Measurements from ENCODE around the gene RPL38. TPM values are rescaled to one million over a fixed set of nuclear protein-coding genes. Genes with fewer than 3 reads are reported as not detected.

The RPL38 gene
- total and polyA plus RNA-seq, 2 experiments from 2014 or later = 286 to 5,312 TPM

DNA sequence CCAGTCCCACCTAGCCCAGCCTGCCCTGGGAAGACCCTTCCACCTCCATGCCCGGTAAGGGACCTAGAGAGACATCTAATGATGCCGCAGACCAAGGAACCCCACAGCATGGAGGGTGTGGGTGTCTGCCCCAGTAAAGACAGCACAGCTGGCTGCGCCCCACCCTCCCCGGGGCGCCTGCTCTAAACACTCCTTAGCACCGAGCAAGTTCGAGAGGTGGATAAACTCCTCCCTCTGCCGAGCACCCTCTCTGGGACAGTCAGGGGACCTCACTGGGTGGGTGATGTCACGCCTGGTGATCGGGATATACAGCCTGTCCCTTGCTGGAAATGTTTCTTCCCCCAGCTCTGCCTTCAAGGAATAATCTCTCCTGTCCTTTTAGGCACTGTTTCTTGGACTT is 53.8 kb downstream of the RPL38 start:
- peaks cover 3% of the 10 kb centered on the region; the same call in 1 of the 2 replicates for H4K20me1 ChIP-seq (replicated peaks; ENCODE audit: insufficient read depth)
- H3F3A ChIP-seq (replicated peaks; ENCODE audit: low read depth) = 0 out of 2 replicates have a peak, but pooled peaks cover 4% of the 10 kb centered on the region
- Mint-ChIP-seq H3K9me3 (no peaks in the 10 kb centered on the region), H3K36me3 (ENCODE audit: low read depth) (no peaks in the 10 kb centered on the region; the same call in 2 of the 3 replicates), H3K27ac (no peak overlapping the region), H3K4me1 (peaks cover 18% of the 10 kb centered on the region), H3K27me3 (ENCODE audit: insufficient read depth, low read depth, poor library complexity) (peaks cover 12% of the 10 kb centered on the region), H3K4me3 (no peak overlapping the region)
- no peaks in the 10 kb centered on the region for H3K9me2 ChIP-seq (ENCODE audit: insufficient read depth)
- peaks cover 16% of the 10 kb centered on the region for H3K4me1 ChIP-seq (ENCODE audit: insufficient read depth)
- no peaks in the 10 kb centered on the region for H3K36me3 ChIP-seq (ENCODE audit: insufficient read depth)
- no peak overlapping the region for H2AFZ ChIP-seq
- no peaks in the 10 kb centered on the region for H3K79me2 ChIP-seq (replicated peaks; ENCODE audit: insufficient read depth)
- no peak for ATAC-seq
- no peak for DNase-seq (ENCODE audit: low spot score)
- H3K27me3 ChIP-seq (ENCODE audit: insufficient read depth) = no peaks in the 10 kb centered on the region
- no peak overlapping the region for H3K27ac ChIP-seq (ENCODE audit: low read depth)
- H3K4me2 ChIP-seq = no peak overlapping the region
- TF ChIP-seq STAT1 (IDR thresholded peaks at IDR 0.05; ENCODE audit: unreplicated experiment) = no peak
- TF ChIP-seq JUNB (IDR thresholded peaks at IDR 0.05; ENCODE audit: unreplicated experiment) = no peak
- TF ChIP-seq ZNF331 (CRISPR knock-in tag; IDR thresholded peaks at IDR 0.05; ENCODE audit: low read depth) = no peak
- no peak for TF ChIP-seq ETS1 (IDR thresholded peaks at IDR 0.05)
- TF ChIP-seq NANOG (IDR thresholded peaks at IDR 0.05; ENCODE audit: borderline replicate concordance) = no peak
- TF ChIP-seq, protein P1, sequence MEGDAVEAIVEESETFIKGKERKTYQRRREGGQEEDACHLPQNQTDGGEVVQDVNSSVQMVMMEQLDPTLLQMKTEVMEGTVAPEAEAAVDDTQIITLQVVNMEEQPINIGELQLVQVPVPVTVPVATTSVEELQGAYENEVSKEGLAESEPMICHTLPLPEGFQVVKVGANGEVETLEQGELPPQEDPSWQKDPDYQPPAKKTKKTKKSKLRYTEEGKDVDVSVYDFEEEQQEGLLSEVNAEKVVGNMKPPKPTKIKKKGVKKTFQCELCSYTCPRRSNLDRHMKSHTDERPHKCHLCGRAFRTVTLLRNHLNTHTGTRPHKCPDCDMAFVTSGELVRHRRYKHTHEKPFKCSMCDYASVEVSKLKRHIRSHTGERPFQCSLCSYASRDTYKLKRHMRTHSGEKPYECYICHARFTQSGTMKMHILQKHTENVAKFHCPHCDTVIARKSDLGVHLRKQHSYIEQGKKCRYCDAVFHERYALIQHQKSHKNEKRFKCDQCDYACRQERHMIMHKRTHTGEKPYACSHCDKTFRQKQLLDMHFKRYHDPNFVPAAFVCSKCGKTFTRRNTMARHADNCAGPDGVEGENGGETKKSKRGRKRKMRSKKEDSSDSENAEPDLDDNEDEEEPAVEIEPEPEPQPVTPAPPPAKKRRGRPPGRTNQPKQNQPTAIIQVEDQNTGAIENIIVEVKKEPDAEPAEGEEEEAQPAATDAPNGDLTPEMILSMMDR (conservative IDR thresholded peaks at IDR 0.05; ENCODE audit: low read depth in 2 of 2) = no peak
- no peak for TF ChIP-seq EZH2phosphoT487 (IDR thresholded peaks at IDR 0.05; ENCODE audit: unreplicated experiment)
- TF ChIP-seq ZNF462 (CRISPR knock-in tag; IDR thresholded peaks at IDR 0.05) = no peak
- no peak for TF ChIP-seq CREB1 (CRISPR knock-in tag; IDR thresholded peaks at IDR 0.05; ENCODE audit: low read depth)
- no peak for TF ChIP-seq EZH2 (IDR thresholded peaks at IDR 0.05; ENCODE audit: low read depth, unreplicated experiment)
- no peak for TF ChIP-seq POLR2AphosphoS5 (IDR thresholded peaks at IDR 0.05; ENCODE audit: low read depth)
- no peak for TF ChIP-seq REST (IDR thresholded peaks at IDR 0.05; ENCODE audit: unreplicated experiment)
- no peak overlapping the region for H3K4me3 ChIP-seq

Measured in GM23338 (cell line).